ENCODE measurements around the gene SPNS2.

DNA sequence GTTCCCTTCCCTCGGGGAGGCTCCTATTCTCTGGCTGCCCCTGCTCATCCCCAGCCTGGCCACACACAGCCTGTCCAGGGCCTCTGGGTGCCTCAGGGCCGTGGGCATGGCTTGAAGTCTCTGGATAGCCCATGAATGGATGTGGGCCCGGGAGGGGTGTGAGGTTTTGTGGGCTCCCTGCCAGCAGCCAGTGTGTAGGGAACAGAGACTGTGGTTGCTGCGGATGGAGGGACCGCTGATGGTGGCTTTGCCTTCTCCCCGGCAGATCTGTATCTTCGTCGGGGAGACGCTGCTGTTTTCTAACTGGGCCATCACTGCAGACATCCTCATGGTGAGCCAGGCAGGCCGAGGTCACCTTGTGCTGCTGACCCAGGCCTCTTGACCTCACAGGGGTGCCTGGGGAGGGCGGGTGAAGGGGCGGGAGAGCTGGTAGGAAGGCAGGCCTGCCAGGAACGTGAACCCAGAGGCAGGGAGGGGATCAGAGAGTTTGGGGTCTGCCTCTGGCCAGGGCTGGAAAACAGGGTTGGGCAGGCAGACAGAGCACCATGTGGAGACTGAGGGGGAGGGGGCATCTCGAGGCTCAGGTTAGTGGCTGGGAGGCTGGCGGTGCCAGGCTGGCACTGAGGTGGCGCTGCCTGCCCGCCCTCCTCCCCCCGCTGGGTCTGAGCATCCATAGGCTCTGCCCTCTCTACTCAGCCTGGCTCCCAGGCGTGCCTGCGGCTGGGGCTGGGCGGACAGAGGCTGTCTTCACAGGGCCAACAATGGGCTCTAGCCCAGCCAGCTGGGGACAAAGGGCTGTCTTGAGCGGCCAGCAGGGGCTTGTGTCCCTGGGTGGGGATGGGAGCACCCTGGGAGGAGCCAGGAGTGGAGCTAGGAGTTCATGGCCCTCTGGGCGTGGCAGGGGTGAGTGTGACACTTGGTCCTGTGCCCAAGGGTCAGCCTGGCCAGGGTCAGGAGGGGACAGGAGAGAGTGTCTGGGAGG lies 35.1 kb downstream of the SPNS2 start:
- TF ChIP-seq, protein P1, sequence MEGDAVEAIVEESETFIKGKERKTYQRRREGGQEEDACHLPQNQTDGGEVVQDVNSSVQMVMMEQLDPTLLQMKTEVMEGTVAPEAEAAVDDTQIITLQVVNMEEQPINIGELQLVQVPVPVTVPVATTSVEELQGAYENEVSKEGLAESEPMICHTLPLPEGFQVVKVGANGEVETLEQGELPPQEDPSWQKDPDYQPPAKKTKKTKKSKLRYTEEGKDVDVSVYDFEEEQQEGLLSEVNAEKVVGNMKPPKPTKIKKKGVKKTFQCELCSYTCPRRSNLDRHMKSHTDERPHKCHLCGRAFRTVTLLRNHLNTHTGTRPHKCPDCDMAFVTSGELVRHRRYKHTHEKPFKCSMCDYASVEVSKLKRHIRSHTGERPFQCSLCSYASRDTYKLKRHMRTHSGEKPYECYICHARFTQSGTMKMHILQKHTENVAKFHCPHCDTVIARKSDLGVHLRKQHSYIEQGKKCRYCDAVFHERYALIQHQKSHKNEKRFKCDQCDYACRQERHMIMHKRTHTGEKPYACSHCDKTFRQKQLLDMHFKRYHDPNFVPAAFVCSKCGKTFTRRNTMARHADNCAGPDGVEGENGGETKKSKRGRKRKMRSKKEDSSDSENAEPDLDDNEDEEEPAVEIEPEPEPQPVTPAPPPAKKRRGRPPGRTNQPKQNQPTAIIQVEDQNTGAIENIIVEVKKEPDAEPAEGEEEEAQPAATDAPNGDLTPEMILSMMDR (IDR thresholded peaks at IDR 0.05) = no peak
- no peak for TF ChIP-seq EP300 (IDR thresholded peaks at IDR 0.05; ENCODE audit: low read depth)
